ENCODE results near the gene FBXO21. TPM values are rescaled to one million over a fixed set of nuclear protein-coding genes. Genes with fewer than 3 reads are reported as not detected.
A peak's percentile ranks its signal among the peaks of the same experiment; 100 is the strongest.

The FBXO21 gene
- total RNA-seq, 1 donor from 2014 or later, result 69.3 TPM

- Mint-ChIP-seq H3K27ac (no peak overlapping the region), H3K9me3 (peaks cover under 1% of the 10 kb centered on the region), H3K36me3 (no peaks in the 10 kb centered on the region), H3K27me3 (ENCODE audit: insufficient read depth, low read depth) (peaks cover 39% of the 10 kb centered on the region), H3K4me3 (no peak overlapping the region), H3K4me1 (peaks cover 30% of the 10 kb centered on the region)
- Histone ChIP-seq H3K36me3 (no peaks in the 10 kb centered on the region), H3K9ac (no peak overlapping the region), H3K4me1 (peaks cover 29% of the 10 kb centered on the region), H4K20me1 (ENCODE audit: low read depth) (no peaks in the 10 kb centered on the region), H3K27me3 (peaks cover 32% of the 10 kb centered on the region), H3K4me2 (peak overlapping the region; percentile 44), H2AFZ (replicated peaks) (no peak overlapping the region), H3K4me3 (no peak overlapping the region), H3K9me3 (ENCODE audit: low read depth) (no peaks in the 10 kb centered on the region), H3F3A (ENCODE audit: low read depth) (peaks cover 51% of the 10 kb centered on the region), H3K79me2 (ENCODE audit: low read depth) (peaks cover 11% of the 10 kb centered on the region), H3K27ac (no peak overlapping the region)
- TF ChIP-seq EZH2 (IDR thresholded peaks at IDR 0.05) (no peak), EZH2phosphoT487 (IDR thresholded peaks at IDR 0.05) (no peak), CTCF (IDR thresholded peaks at IDR 0.05) (no peak)
- peak; percentile 23 for DNase-seq (ENCODE audit: low spot score)
Measured at GRCh38 chr12:117100851-117101673, 89.2 kb downstream of the FBXO21 start.

GRCh38 chr12:117100251-117100650 is 90.0 kb downstream of the FBXO21 start:
- peaks cover 32% of the 10 kb centered on the region for H3K27me3 ChIP-seq
- no peak overlapping the region for H3K4me3 ChIP-seq
- H3K27me3 Mint-ChIP-seq (ENCODE audit: insufficient read depth, low read depth), result peaks cover 40% of the 10 kb centered on the region

GRCh38 chr12:117098361-117099217 is 91.7 kb downstream of the FBXO21 start:
- no peak overlapping the region for H3K9ac ChIP-seq
- peak overlapping the region; percentile 78 for H2AFZ ChIP-seq (replicated peaks)
- Mint-ChIP-seq H3K4me1 (peaks cover 30% of the 10 kb centered on the region), H3K27me3 (ENCODE audit: insufficient read depth, low read depth) (peaks cover 38% of the 10 kb centered on the region), H3K4me3 (peak overlapping the region; percentile 81), H3K36me3 (no peaks in the 10 kb centered on the region), H3K27ac (no peak overlapping the region), H3K9me3 (no peaks in the 10 kb centered on the region)
- peaks cover 40% of the 10 kb centered on the region for H3F3A ChIP-seq (ENCODE audit: low read depth)
- H3K4me1 ChIP-seq, result peaks cover 29% of the 10 kb centered on the region
- TF ChIP-seq EZH2phosphoT487 (IDR thresholded peaks at IDR 0.05) (peak; percentile 69), CTCF (IDR thresholded peaks at IDR 0.05) (no peak), EZH2 (IDR thresholded peaks at IDR 0.05) (peak; percentile 65)
- peak; percentile 38 for DNase-seq (ENCODE audit: low spot score)
- H3K79me2 ChIP-seq (ENCODE audit: low read depth), result peaks cover 11% of the 10 kb centered on the region
- no peaks in the 10 kb centered on the region for H3K36me3 ChIP-seq
- no peak overlapping the region for H3K27ac ChIP-seq
- peak overlapping the region; percentile 74 for H3K4me3 ChIP-seq
- peak overlapping the region; percentile 90 for H3K4me2 ChIP-seq
- H4K20me1 ChIP-seq (ENCODE audit: low read depth), result no peaks in the 10 kb centered on the region
- H3K9me3 ChIP-seq (ENCODE audit: low read depth), result no peaks in the 10 kb centered on the region
- H3K27me3 ChIP-seq, result peaks cover 32% of the 10 kb centered on the region

More at GRCh38 chr12:117100251-117100650, 90.0 kb downstream of the FBXO21 start:
- Mint-ChIP-seq H3K4me3 (peak overlapping the region; percentile 77), H3K27ac (peak overlapping the region; percentile 27), H3K36me3 (no peaks in the 10 kb centered on the region), H3K4me1 (peaks cover 30% of the 10 kb centered on the region), H3K9me3 (no peaks in the 10 kb centered on the region)
- DNase-seq (ENCODE audit: low spot score), result peak; percentile 52
- H3K27ac ChIP-seq, result no peak overlapping the region
- no peaks in the 10 kb centered on the region for H4K20me1 ChIP-seq (ENCODE audit: low read depth)
- no peak overlapping the region for H2AFZ ChIP-seq (replicated peaks)
- no peak overlapping the region for H3K4me2 ChIP-seq
- peaks cover 11% of the 10 kb centered on the region for H3K79me2 ChIP-seq (ENCODE audit: low read depth)
- peak; percentile 49 for TF ChIP-seq CTCF (IDR thresholded peaks at IDR 0.05)
- no peak for TF ChIP-seq EZH2 (IDR thresholded peaks at IDR 0.05)
- no peak overlapping the region for H3K9ac ChIP-seq
- H3K4me1 ChIP-seq, result peaks cover 29% of the 10 kb centered on the region
- H3K9me3 ChIP-seq (ENCODE audit: low read depth), result no peaks in the 10 kb centered on the region
- no peaks in the 10 kb centered on the region for H3K36me3 ChIP-seq
- peaks cover 51% of the 10 kb centered on the region for H3F3A ChIP-seq (ENCODE audit: low read depth)

All from neural progenitor cell (in vitro differentiated cells).